ENCODE measurements around the gene MERTK. TPM values are rescaled to one million over a fixed set of nuclear protein-coding genes. Genes with fewer than 3 reads are reported as not detected.
"Not testable (repeated sequence)": the region's sequence is repeated elsewhere in the genome, so short reads cannot be mapped to it uniquely, and the experiment has no call there.

MERTK gene
- total and polyA plus RNA-seq, 10 of the 15 experiments (the other 5 are each of a cell fraction or from before 2014, with no cell fraction given): 0.13 to 30.6 (median 0.50) TPM

GRCh38 chr2:111852544-111852943 lies 45.9 kb upstream of the MERTK start:
- WGBS (ENCODE audit: insufficient coverage, insufficient replicate concordance, low lambda C conversion rate, missing lambda C conversion rate): 80% methylated on average over 3 of the region's 3 CpGs

GRCh38 chr2:111860005-111860404 lies 38.4 kb upstream of the MERTK start:
- H3K9ac ChIP-seq (ENCODE audit: control insufficient read depth, insufficient read depth, low read length); POLR2A ChIA-PET; intact Hi-C loops (cut with micrococcal nuclease; ENCODE audit: unreplicated experiment); H3K27me3 ChIP-seq (replicated peaks in 1 of 2; ENCODE audit: control insufficient read depth in 2 of 2, insufficient read depth in 2 of 2, low read length in 1 of 2); H3K4me1 ChIP-seq (ENCODE audit: control insufficient read depth, insufficient read depth, low read length); RAD21 ChIA-PET (ENCODE audit: unreplicated experiment); SMC1A ChIA-PET (ENCODE audit: uncharacterized antibody, unreplicated experiment); in situ Hi-C loops (cut with MboI); H4K20me1 ChIP-seq (ENCODE audit: control insufficient read depth, insufficient read depth); CTCF ChIA-PET; H3K36me3 ChIP-seq (ENCODE audit: control insufficient read depth in 2 of 2, insufficient read depth in 2 of 2, low read length in 1 of 2); BruUV-seq (replicated peaks); DNase-seq (ENCODE audit: low read depth, low spot score); H3K4me3 ChIP-seq; H3K27ac ChIP-seq (ENCODE audit: control insufficient read depth, insufficient read depth); H2AFZ ChIP-seq (ENCODE audit: control insufficient read depth, low read depth, low read length); ATAC-seq; H3K9me3 ChIP-seq (replicated peaks; ENCODE audit: control insufficient read depth, insufficient read depth, low read length); FAIRE-seq; H3K79me2 ChIP-seq (ENCODE audit: control insufficient read depth, insufficient read depth, low read length); H3K4me2 ChIP-seq (ENCODE audit: control insufficient read depth, insufficient read depth): not testable (repeated sequence)
- WGBS (ENCODE audit: insufficient coverage, insufficient replicate concordance, low lambda C conversion rate, missing lambda C conversion rate): 18% methylated on average over 3 of the region's 3 CpGs

More at GRCh38 chr2:111852544-111852943, 45.9 kb upstream of the MERTK start:
- RAD21 ChIA-PET (ENCODE audit: unreplicated experiment); in situ Hi-C loops (cut with MboI); H3K27ac ChIP-seq (ENCODE audit: control insufficient read depth, insufficient read depth); ATAC-seq; DNase-seq (ENCODE audit: low read depth, low spot score); H3K4me3 ChIP-seq; POLR2A ChIA-PET; intact Hi-C loops (cut with micrococcal nuclease; ENCODE audit: unreplicated experiment); H3K4me2 ChIP-seq (ENCODE audit: control insufficient read depth, insufficient read depth); H4K20me1 ChIP-seq (ENCODE audit: control insufficient read depth, insufficient read depth); H3K9ac ChIP-seq (ENCODE audit: control insufficient read depth, insufficient read depth, low read length); FAIRE-seq; H3K36me3 ChIP-seq (ENCODE audit: control insufficient read depth in 2 of 2, insufficient read depth in 2 of 2, low read length in 1 of 2); CTCF ChIA-PET; H3K9me3 ChIP-seq (replicated peaks; ENCODE audit: control insufficient read depth, insufficient read depth, low read length); H3K4me1 ChIP-seq (ENCODE audit: control insufficient read depth, insufficient read depth, low read length); H3K27me3 ChIP-seq (replicated peaks in 1 of 2; ENCODE audit: control insufficient read depth in 2 of 2, insufficient read depth in 2 of 2, low read length in 1 of 2); BruUV-seq (replicated peaks); H2AFZ ChIP-seq (ENCODE audit: control insufficient read depth, low read depth, low read length); SMC1A ChIA-PET (ENCODE audit: uncharacterized antibody, unreplicated experiment); H3K79me2 ChIP-seq (ENCODE audit: control insufficient read depth, insufficient read depth, low read length): not testable (repeated sequence)

- SMC1A ChIA-PET (ENCODE audit: uncharacterized antibody, unreplicated experiment); POLR2A ChIA-PET; H4K20me1 ChIP-seq (ENCODE audit: control insufficient read depth, insufficient read depth); ATAC-seq; DNase-seq (ENCODE audit: low read depth, low spot score); H3K36me3 ChIP-seq (ENCODE audit: control insufficient read depth in 2 of 2, insufficient read depth in 2 of 2, low read length in 1 of 2); H3K4me3 ChIP-seq; intact Hi-C loops (cut with micrococcal nuclease; ENCODE audit: unreplicated experiment); RAD21 ChIA-PET (ENCODE audit: unreplicated experiment); H3K4me2 ChIP-seq (ENCODE audit: control insufficient read depth, insufficient read depth); H3K4me1 ChIP-seq (ENCODE audit: control insufficient read depth, insufficient read depth, low read length); H2AFZ ChIP-seq (ENCODE audit: control insufficient read depth, low read depth, low read length); H3K27me3 ChIP-seq (replicated peaks in 1 of 2; ENCODE audit: control insufficient read depth in 2 of 2, insufficient read depth in 2 of 2, low read length in 1 of 2); H3K9ac ChIP-seq (ENCODE audit: control insufficient read depth, insufficient read depth, low read length); in situ Hi-C loops (cut with MboI); H3K9me3 ChIP-seq (replicated peaks; ENCODE audit: control insufficient read depth, insufficient read depth, low read length); H3K27ac ChIP-seq (ENCODE audit: control insufficient read depth, insufficient read depth); H3K79me2 ChIP-seq (ENCODE audit: control insufficient read depth, insufficient read depth, low read length); CTCF ChIA-PET; BruUV-seq (replicated peaks); FAIRE-seq: not testable (repeated sequence)
- 6% methylated on average over 2 of the region's 3 CpGs for whole genome bisulfite sequencing (ENCODE audit: insufficient coverage, insufficient replicate concordance, low lambda C conversion rate, missing lambda C conversion rate)
Measured at GRCh38 chr2:111865124-111865523, 33.3 kb upstream of the MERTK start.

- RAD21 ChIA-PET (ENCODE audit: unreplicated experiment); H3K4me3 ChIP-seq; H2AFZ ChIP-seq (ENCODE audit: control insufficient read depth, low read depth, low read length); H3K4me1 ChIP-seq (ENCODE audit: control insufficient read depth, insufficient read depth, low read length); intact Hi-C loops (cut with micrococcal nuclease; ENCODE audit: unreplicated experiment); SMC1A ChIA-PET (ENCODE audit: uncharacterized antibody, unreplicated experiment); H3K9ac ChIP-seq (ENCODE audit: control insufficient read depth, insufficient read depth, low read length); H3K27ac ChIP-seq (ENCODE audit: control insufficient read depth, insufficient read depth); H3K36me3 ChIP-seq (ENCODE audit: control insufficient read depth in 2 of 2, insufficient read depth in 2 of 2, low read length in 1 of 2); DNase-seq (ENCODE audit: low read depth, low spot score); H3K79me2 ChIP-seq (ENCODE audit: control insufficient read depth, insufficient read depth, low read length); ATAC-seq; H3K9me3 ChIP-seq (replicated peaks; ENCODE audit: control insufficient read depth, insufficient read depth, low read length); H3K4me2 ChIP-seq (ENCODE audit: control insufficient read depth, insufficient read depth); H3K27me3 ChIP-seq (replicated peaks in 1 of 2; ENCODE audit: control insufficient read depth in 2 of 2, insufficient read depth in 2 of 2, low read length in 1 of 2); in situ Hi-C loops (cut with MboI); POLR2A ChIA-PET; H4K20me1 ChIP-seq (ENCODE audit: control insufficient read depth, insufficient read depth); BruUV-seq (replicated peaks): not testable (repeated sequence)
- CTCF ChIA-PET: interaction anchor here (1.0 kb wide), 1 partner anchor 12 kb away, joined by 4 read pairs; no protein-coding TSS in a partner anchor
- peak; percentile 7 for FAIRE-seq
- WGBS (ENCODE audit: insufficient coverage, insufficient replicate concordance, low lambda C conversion rate, missing lambda C conversion rate): 100% methylated on average over 2 of the region's 2 CpGs
Measured at GRCh38 chr2:111872806-111873205, 25.6 kb upstream of the MERTK start.

Measured in GM12878 (cell line).